HG02852 (cell line): ENCODE data around the gene ANO7.

Experiments
- ATAC-seq: cut with Tn5 transposase; IDR thresholded peaks from one replicate; pipeline ENCODE4 v1.9.1; 2021; ENCODE audit warnings: mild to moderate bottlenecking, moderate library complexity; ENCODE audit not compliant: unreplicated experiment

The ANO7 gene

DNA sequence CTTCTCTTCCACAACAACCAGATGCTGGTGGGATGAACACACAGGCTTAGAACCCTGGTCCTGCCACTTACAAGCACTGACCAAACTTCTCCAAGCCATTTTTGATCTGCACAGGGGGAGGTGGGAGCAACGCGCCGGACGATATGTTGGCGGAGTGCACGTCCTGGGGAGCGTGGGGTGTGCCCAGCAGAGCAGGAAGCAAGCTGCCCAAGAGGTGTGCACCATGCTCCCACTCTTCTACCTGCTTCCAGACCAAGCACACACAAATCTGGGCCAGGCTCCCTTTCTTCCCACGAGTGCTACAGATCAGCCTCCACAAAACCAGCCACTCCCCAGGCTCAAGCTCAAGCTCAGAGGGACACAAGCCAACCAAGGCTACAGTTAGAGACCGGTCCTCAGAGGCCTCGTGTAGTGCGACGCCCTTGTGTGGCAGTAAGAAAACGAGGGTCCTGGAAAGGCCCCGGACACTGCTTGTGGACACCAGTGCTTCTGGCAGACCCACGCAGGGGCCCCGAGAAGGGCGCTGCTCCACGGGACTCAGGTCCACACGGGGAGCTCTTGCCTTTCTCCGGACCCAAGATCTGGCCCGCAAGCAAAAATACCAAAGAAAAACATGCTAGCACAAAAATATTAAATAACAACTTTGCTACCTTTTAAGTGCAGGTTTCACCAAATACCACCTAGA is 52.0 kb downstream of the ANO7 start:
- no peak for ATAC-seq

GRCh38 chr2:241241669-241242068 is 53.2 kb downstream of the ANO7 start:
- ATAC-seq = no peak

- ATAC-seq = no peak
Observed at GRCh38 chr2:241242306-241242705, 53.8 kb downstream of the ANO7 start.

DNA sequence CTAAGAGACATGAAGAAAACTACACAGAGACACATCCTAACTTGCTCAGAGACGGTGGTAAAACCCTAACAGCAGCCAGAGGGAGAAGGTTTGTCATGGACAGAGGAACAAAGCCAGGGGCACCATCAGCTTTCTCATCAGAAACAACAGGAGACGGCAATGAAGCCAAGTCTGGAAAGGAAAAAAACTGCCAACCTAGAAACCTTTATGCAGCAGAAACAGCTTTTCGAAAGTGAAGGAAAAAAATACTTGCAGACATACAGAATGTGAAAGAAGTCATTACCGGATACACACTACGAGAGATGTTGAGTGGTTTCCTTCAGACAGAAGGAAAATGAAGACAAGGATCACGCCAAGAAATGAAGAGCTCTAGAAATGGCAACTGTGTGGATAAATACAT is 55.9 kb downstream of the ANO7 start:
- no peak for ATAC-seq

DNA sequence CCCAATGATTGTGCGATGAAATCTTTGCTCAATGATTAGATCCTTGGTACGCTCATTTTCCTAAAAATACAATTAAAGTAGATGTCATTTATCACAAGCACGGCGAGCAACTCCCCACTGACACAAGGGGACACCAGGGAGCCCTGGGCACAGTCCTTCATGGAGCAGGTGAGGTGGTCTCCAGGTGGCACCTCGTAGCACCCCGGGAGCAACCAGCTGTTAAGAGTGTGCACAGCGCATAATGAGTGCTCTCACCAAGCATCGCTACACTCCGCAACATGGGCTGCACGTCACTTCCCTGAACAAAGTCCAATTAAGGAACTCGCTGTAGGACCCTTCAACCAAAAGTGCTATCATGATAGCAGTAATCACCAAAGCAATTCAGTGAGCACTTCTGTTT is 59.8 kb downstream of the ANO7 start:
- no peak for ATAC-seq

DNA sequence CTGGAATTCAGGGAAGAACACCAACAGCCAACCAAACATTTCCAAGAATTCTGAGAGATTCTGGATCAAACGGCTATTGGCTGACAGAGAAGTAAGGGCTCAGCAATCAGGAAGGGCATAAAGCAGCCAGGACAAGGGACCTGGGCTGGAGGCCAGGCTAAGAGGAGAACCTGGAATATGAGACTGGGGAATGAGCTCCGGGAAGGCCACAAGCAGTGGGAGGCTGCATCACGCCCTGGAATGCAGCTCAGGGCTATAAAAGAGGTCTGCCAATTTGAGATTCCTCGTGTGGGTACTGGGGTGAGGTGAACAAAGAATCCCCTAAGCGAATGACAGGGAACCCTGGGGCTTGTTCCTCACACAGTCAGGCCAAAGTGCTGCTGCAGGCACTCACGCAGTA is 60.4 kb downstream of the ANO7 start:
- ATAC-seq = no peak

- no peak for ATAC-seq
Observed at GRCh38 chr2:241249654-241250053, 61.2 kb downstream of the ANO7 start.

- no peak for ATAC-seq
Observed at GRCh38 chr2:241252778-241253475, 64.5 kb downstream of the ANO7 start.

- no peak for ATAC-seq
Observed at GRCh38 chr2:241254904-241255351, 66.5 kb downstream of the ANO7 start.

GRCh38 chr2:241255542-241256167 is 67.2 kb downstream of the ANO7 start:
- ATAC-seq = no peak

- ATAC-seq = no peak
Observed at GRCh38 chr2:241256168-241256545, 67.7 kb downstream of the ANO7 start.

- no peak for ATAC-seq
Observed at GRCh38 chr2:241257419-241258032, 69.0 kb downstream of the ANO7 start.

- ATAC-seq = no peak
Observed at GRCh38 chr2:241258505-241259280, 70.2 kb downstream of the ANO7 start.

GRCh38 chr2:241260911-241261310 is 72.4 kb downstream of the ANO7 start:
- no peak for ATAC-seq

DNA sequence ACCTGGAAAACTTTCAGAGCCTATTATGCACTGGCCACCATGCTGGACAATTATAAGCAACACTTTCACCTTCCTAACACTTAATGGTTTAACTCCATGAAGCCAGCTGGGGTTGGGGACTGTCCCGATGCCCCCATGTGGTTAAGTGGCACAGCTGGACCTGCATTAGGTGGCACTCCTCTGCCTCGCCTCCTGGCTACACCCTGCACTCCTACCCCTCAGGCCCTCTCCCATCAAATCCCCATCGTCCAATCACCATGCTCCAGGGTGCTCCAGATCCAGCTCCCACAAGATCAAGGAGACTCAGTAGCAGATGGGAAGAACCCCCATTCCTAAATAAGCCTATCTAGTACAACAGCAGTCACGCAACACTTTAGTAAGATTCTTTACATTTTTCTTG is 73.2 kb downstream of the ANO7 start:
- no peak for ATAC-seq

DNA sequence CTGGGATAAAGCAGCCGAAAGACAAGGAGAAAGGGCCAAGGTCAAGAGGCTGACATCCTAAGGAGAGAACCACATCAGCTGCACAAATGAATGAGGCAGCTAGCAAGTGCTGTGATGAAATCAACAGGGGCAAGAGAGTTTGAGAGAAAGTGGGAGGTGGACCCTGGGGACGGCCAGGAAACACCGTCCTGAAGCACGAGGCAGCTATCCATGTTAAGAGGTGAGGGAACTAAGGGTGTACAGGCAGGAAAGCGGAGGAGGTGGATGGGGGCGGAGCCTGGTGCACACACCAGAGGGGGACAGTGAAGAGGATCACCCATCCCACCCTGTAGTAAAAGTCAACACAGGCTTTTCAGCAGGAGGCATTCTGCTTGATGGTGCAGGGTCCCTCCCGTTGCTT is 74.6 kb downstream of the ANO7 start:
- no peak for ATAC-seq

- ATAC-seq = no peak
Observed at GRCh38 chr2:241265506-241265905, 77.0 kb downstream of the ANO7 start.

GRCh38 chr2:241267249-241268067 is 79.0 kb downstream of the ANO7 start:
- no peak for ATAC-seq

DNA sequence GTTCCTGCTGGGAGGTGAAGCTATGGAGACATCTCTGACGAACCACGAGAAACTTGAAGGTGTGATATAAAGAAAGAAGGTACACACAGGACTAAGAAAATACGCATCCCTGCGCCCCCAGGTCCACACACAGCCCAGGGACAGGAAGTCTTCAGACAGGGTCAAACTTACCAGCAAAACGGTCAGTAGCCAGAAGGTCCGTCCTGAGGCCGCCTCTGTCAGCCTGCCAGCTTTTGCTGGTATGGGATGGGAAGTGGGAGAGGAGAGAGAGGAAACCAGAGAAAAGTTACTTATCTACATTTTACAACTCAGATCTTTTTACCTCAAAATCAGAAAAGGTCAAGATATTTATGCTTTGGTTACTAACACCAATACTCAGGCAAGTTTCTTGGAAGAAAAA is 79.8 kb downstream of the ANO7 start:
- ATAC-seq = no peak
